GM21381 (cell line): Measurements from ENCODE around the gene CNIH3.
A peak's percentile ranks its signal among the peaks of the same experiment; 100 is the strongest.

ENCODE experiments used
- ATAC-seq: cut with Tn5 transposase; IDR thresholded peaks from one replicate; pipeline ENCODE4 v1.9.1; 2021; ENCODE audit warnings: mild to moderate bottlenecking, moderate library complexity; ENCODE audit not compliant: unreplicated experiment

Gene CNIH3

GRCh38 chr1:224739997-224740684 is 124.0 kb downstream of the CNIH3 start:
- peak; percentile 72 for ATAC-seq

- no peak for ATAC-seq
These were observed 124.6 kb downstream of the CNIH3 start for GRCh38 chr1:224740685-224741052.

- ATAC-seq = no peak
These were observed 126.2 kb downstream of the CNIH3 start for GRCh38 chr1:224742349-224742748.

- ATAC-seq = no peak
These were observed 127.6 kb downstream of the CNIH3 start for GRCh38 chr1:224743608-224744164.

- no peak for ATAC-seq
These were observed 128.4 kb downstream of the CNIH3 start for GRCh38 chr1:224744521-224744920.

GRCh38 chr1:224745394-224745793 is 129.3 kb downstream of the CNIH3 start:
- no peak for ATAC-seq

GRCh38 chr1:224745924-224746323 is 129.8 kb downstream of the CNIH3 start:
- no peak for ATAC-seq

GRCh38 chr1:224747578-224747977 is 131.5 kb downstream of the CNIH3 start:
- peak; percentile 39 for ATAC-seq

- no peak for ATAC-seq
These were observed 133.8 kb downstream of the CNIH3 start for GRCh38 chr1:224749916-224750315.

GRCh38 chr1:224751624-224752311 is 135.7 kb downstream of the CNIH3 start:
- ATAC-seq = no peak

GRCh38 chr1:224753491-224753890 is 137.4 kb downstream of the CNIH3 start:
- no peak for ATAC-seq

- no peak for ATAC-seq
These were observed 139.5 kb downstream of the CNIH3 start for GRCh38 chr1:224755586-224755985.

- ATAC-seq = no peak
These were observed 141.4 kb downstream of the CNIH3 start for GRCh38 chr1:224757508-224757907.

- no peak for ATAC-seq
These were observed 143.0 kb downstream of the CNIH3 start for GRCh38 chr1:224759135-224759534.

- ATAC-seq = no peak
These were observed 143.6 kb downstream of the CNIH3 start for GRCh38 chr1:224759681-224760091.

GRCh38 chr1:224760163-224760562 is 144.0 kb downstream of the CNIH3 start:
- ATAC-seq = no peak

GRCh38 chr1:224761245-224761644 is 145.1 kb downstream of the CNIH3 start:
- ATAC-seq = no peak

- ATAC-seq = no peak
These were observed 145.9 kb downstream of the CNIH3 start for GRCh38 chr1:224762046-224762445.

- ATAC-seq = no peak
These were observed 146.6 kb downstream of the CNIH3 start for GRCh38 chr1:224762701-224763100.

- no peak for ATAC-seq
These were observed 147.1 kb downstream of the CNIH3 start for GRCh38 chr1:224763126-224763775.

GRCh38 chr1:224766266-224766665 is 150.1 kb downstream of the CNIH3 start:
- ATAC-seq = no peak

GRCh38 chr1:224767031-224767430 is 150.9 kb downstream of the CNIH3 start:
- no peak for ATAC-seq
